Erythroblast (primary cell): ENCODE data around the gene PPP1R17.

Experiments used
- GATA1 ChIP-seq: IDR thresholded peaks from 2 replicates; pipeline ENCODE4 v1.6.1; 2011; ENCODE audit warnings: low read depth, mild to moderate bottlenecking, control low read depth, low read length, moderate library complexity
- POLR2A ChIP-seq: IDR thresholded peaks from 2 replicates; pipeline ENCODE4 v1.6.1; 2011; ENCODE audit warnings: mild to moderate bottlenecking, low read length

DNA sequence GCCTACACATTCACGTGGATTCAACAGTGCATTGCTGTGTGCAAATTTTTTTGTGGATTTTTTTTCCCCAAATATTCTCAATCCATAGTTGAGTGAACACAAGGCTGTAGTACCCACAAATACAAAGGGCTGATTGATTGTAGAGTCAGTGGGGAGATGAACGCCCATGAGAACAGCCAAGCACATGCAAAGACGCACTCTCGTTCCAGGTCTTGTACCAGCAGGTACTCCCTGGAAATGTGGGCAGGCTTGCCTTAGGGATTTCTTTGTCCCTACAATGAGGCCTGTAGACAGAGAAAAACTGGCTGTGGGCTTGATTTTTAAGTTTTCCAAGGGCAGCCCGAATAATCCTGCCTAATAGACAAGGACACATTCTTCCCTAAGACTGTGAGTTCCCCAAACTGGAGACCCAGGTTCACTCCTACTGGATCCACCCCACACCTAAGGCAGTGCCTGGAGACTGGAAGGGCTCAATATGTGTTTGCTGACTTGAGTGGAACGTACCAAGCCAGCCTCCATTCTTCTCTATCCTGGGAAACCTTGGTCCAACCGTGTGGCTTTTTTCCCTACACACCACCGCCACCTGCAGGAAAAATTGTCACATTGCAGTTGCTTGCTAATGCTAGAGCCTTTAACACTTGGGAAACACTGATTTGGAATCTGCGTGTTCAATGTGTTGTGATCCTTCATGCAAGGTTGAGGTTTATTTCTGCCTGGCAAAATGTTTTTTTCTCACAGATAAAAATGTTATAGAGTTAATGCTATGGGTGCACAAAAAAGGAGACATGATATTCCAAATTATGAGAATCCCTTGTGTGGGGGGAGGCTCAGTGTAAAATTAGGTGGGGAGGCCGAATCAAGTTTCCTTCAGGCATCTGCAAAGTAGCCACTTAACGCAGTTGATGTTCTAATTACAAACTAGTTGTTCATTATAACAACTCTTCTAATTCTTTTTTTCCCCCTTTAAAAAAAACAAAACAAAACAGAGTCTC lies 49.3 kb downstream of the PPP1R17 start:
- TF ChIP-seq POLR2A (no peak), GATA1 (no peak)
